ENCODE results near the gene CLCA4.

The CLCA4 gene

DNA sequence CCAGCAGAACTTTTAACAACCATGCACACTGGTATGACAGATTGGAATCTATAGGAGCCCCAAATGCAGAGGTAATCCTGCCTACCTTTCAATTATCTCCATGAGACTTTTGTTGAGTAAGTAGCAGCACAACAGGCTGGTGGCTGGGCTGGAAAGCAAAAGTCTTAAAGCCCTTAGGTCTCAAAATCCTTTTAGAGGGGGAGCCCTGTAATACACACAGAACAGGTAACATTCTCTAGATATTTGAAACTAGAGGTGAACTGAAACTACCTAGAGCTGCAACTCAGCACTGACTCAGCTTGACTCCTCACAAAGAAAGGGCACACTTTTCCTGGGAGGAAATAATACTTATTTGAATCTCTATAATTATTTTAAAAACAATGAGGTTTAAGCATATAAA is 71.5 kb downstream of the CLCA4 start:
- H3K9me3 ChIP-seq (ENCODE audit: severe bottlenecking): no peaks in the 10 kb centered on the region
- no peak for DNase-seq
- no peaks in the 10 kb centered on the region for H3K27me3 ChIP-seq (ENCODE audit: insufficient read depth, low read depth, severe bottlenecking)
- no peak overlapping the region for H3K27ac ChIP-seq
- H3K36me3 ChIP-seq: no peaks in the 10 kb centered on the region
- TF ChIP-seq, protein P1, sequence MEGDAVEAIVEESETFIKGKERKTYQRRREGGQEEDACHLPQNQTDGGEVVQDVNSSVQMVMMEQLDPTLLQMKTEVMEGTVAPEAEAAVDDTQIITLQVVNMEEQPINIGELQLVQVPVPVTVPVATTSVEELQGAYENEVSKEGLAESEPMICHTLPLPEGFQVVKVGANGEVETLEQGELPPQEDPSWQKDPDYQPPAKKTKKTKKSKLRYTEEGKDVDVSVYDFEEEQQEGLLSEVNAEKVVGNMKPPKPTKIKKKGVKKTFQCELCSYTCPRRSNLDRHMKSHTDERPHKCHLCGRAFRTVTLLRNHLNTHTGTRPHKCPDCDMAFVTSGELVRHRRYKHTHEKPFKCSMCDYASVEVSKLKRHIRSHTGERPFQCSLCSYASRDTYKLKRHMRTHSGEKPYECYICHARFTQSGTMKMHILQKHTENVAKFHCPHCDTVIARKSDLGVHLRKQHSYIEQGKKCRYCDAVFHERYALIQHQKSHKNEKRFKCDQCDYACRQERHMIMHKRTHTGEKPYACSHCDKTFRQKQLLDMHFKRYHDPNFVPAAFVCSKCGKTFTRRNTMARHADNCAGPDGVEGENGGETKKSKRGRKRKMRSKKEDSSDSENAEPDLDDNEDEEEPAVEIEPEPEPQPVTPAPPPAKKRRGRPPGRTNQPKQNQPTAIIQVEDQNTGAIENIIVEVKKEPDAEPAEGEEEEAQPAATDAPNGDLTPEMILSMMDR (IDR thresholded peaks at IDR 0.05; ENCODE audit: low read depth, low read length): no peak
- H3K4me3 ChIP-seq (ENCODE audit: low read depth, low read length): no peak overlapping the region

DNA sequence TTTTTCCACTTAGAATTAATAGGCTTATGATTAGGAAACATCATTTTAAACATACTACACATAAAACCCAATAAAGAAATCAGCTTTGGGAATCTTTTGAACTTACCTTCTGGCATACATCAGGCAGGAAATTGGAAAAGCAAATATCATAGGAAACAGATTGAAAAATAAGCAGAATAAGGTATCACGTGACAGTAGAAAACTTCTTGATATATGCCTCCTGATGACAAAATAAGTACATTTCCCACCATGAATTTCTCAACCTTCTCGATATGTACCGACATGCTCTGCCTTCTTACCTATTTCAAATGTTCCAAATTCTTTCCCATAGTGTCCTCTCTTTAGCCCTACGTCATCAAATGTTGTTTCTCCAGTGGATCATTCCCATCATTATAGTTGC is 72.4 kb downstream of the CLCA4 start:
- Histone ChIP-seq H3K9me3 (ENCODE audit: severe bottlenecking) (no peaks in the 10 kb centered on the region), H3K27me3 (ENCODE audit: insufficient read depth, low read depth, severe bottlenecking) (no peaks in the 10 kb centered on the region), H3K27ac (no peak overlapping the region), H3K4me3 (ENCODE audit: low read depth, low read length) (no peak overlapping the region), H3K36me3 (no peaks in the 10 kb centered on the region)
- TF ChIP-seq, protein P1 (IDR thresholded peaks at IDR 0.05; ENCODE audit: low read depth, low read length): no peak
- no peak for DNase-seq

DNA sequence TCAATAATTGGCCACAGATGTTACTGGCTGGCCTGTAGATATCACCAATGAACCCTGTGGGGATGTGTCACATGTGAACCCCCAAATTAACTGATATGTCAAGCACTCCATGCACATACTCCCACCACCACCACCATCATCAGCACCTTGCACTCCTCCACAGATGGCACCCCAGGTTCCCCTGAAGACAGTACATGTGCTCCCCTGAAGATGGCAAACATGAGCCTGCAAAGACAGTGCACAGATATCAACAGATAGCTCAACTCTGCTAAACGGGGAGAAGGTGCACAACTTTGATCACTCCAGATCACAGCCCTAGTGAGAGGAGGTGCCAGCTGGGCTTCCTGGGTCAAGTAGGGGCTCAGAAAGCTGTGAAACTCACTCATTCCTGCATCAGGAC is 74.4 kb downstream of the CLCA4 start:
- no peak for DNase-seq
- Histone ChIP-seq H3K9me3 (ENCODE audit: severe bottlenecking) (no peaks in the 10 kb centered on the region), H3K4me3 (ENCODE audit: low read depth, low read length) (no peak overlapping the region), H3K27me3 (ENCODE audit: insufficient read depth, low read depth, severe bottlenecking) (no peaks in the 10 kb centered on the region), H3K27ac (no peak overlapping the region), H3K36me3 (no peaks in the 10 kb centered on the region)
- TF ChIP-seq, protein P1 (IDR thresholded peaks at IDR 0.05; ENCODE audit: low read depth, low read length): no peak

Data from WERI-Rb-1 (cell line).